KG1 (cell line): ENCODE data around the gene AKAP11.
A peak's percentile ranks its signal among the peaks of the same experiment; 100 is the strongest.

Experiments used
- DNase-seq: peaks from one replicate; lab custom pipeline; 2025; lab: John Stamatoyannopoulos, UW

The AKAP11 gene

GRCh38 chr13:42337808-42338600, 66.1 kb downstream of the AKAP11 start:
- no peak for DNase-seq

DNA sequence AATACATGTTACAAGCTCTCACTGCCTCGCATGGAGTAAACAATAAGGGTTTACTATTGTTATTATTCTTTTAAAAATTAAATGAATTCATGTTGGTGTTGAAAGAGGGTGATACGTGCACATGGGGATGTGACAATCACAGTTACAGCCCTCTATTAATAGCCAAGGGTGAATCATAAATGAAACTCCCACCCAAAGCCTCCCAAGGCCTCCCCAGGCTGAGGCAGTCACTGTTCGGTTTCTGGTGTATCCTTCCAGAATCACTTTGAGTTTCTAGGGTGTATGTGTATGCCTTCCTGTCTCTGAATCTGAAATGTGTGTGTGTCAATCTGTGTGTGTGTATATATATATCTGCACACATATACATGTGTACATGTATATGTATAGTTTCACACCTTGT, 73.4 kb downstream of the AKAP11 start:
- no peak for DNase-seq

GRCh38 chr13:42348576-42348975, 76.6 kb downstream of the AKAP11 start:
- DNase-seq, result no peak

DNA sequence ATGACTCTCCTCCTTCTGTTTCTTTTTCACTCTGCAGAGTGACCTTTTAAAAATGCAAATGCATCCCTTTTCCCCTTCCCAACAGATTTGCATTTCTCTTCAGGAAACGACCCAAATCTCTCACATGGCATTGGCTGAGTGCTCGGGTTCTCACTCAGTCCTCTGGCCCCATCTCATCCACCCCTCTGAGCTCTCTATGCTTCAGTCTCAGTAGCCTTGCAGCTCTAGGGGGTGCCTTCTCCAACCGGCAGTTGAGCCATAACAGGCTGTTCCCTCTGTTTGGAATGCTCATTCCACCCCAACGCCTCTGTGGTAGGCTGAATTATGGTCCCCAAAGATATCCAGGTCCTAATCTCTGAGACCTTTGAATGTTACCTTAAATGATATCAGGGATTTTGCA, 78.2 kb downstream of the AKAP11 start:
- no peak for DNase-seq

- DNase-seq, result peak; percentile 8
Measured at GRCh38 chr13:42354241-42355091, 82.5 kb downstream of the AKAP11 start.

- DNase-seq, result no peak
Measured at GRCh38 chr13:42355092-42355485, 83.1 kb downstream of the AKAP11 start.

DNA sequence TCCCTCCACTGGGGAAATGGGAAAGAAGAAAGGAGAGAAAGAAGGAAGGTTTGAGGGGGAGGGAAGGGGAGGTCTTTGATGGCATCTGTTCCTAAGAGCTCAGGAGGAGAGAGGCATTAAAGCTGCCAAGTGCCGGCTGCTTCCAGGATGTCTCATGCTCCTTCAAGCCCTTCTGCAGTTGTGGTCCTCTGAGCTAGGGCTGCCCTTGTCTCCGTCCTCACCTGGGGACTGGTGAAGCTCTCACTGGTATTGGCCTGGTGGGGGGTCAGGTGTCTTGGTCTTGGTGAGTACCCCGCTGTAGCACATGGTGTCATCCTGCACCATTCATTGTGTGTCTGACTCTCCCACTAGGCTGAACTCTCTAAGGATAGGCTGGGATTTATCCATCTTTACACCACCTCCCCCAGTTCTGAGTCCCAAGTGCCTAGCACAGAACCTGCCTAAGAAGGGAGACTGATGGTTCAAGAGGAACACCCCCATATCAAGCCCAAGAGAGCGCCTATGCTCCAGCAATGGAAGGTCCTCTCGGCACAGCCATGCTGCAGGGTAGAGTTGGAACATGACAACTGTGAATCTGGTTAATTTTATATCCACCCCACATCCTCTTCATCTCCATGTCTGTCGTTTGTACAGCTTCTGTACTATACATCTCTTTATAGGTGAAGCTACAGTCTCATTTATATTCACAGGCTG, 83.7 kb downstream of the AKAP11 start:
- DNase-seq, result no peak

- no peak for DNase-seq
Measured at GRCh38 chr13:42356184-42356575, 84.2 kb downstream of the AKAP11 start.

DNA sequence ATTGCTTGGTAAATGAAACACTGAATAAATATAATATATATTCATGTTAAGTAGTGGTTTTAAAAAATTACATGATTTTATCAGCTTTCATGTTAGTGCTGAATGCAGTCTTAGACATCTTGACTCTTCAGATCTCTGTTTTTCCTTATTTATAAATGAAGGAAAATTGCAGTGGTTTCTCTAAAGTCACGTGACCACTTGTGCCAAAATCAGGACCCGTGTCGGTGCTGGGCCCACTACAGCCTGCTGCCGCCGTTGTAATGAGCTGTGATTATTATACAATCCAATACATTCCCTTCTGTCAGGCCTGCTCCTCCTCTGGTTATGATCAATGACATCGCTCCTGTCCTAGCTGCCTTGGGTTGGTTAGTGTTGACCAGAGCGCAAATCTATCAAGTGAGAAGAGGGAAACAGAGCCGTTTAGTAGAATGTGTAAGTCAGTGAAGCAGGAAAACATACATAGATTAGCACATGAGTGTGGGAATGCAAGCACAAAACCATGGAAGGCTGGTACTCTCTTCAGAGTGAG, 88.2 kb downstream of the AKAP11 start:
- no peak for DNase-seq

DNA sequence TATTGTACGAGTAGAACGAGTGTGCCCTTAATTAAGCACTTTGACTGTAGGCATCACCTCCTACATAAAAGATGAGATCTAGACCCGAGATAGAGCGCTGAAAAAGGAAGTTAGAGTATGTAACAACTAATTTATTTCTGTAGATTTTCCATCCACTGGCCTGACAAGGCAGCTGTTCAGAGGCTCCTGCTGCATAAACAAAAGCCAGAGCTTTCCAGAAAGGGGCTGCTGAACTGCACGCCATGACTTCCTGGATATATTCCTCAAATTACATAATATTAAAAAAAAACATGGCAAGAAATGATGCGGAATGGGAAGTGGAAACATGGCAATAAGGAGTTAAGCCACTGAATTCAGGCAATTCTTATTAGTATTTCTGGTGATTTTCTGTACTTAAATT, 89.7 kb downstream of the AKAP11 start:
- peak; percentile 18 for DNase-seq

GRCh38 chr13:42363941-42364612, 92.1 kb downstream of the AKAP11 start:
- DNase-seq, result no peak

DNA sequence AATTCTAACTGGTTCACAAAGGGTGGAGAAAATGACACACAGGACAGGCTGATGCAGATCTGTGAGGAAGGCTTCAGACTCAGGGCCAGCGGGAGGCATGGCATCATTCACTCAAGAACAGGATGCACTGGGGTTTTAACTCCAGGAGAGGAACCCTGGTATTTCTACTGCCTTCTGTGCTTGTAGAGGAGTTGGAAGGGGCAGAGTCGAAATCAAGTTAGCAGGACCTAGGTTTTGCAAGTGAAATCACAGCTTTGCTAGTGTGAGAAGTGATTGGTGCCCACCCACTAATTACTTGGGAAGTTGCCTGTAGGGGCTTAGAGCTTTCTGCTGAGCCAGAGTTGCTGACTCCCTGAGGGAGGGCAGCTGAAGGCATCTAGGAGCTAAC, 92.7 kb downstream of the AKAP11 start:
- no peak for DNase-seq

GRCh38 chr13:42367831-42368230, 95.9 kb downstream of the AKAP11 start:
- no peak for DNase-seq

DNA sequence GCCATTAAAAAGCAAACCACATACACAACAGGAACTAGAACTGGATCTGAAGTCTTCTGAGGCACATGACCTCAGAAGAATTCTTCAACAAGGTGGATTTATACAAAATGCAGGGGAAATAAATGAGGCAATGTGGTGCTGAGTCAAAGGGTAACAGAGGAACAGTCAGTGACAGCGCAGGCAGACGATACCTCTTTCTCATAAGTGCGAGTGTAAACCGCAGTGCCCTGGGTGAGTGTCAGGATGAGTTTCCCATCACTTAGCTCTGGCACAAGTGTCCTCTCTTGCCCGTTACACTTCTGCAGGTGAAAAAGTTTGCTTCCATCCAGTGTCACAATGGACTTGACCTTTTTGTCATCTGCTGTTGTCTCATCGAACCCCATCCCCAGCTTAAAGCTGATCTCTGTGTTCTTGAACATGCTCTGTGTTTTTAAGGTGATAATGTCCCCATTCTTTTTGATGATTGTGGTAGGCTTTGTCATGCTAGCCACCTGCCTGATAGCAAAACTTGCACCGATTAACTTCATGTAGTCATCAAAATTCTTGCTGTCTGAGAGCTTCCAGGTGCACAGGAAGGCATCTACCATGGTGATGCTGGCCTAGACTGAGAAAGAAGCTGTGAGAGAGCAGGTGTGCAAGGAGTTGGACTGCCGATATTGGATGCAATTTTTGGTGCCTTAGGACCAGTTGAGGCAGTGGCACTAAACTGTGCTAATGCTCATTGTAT, 97.3 kb downstream of the AKAP11 start:
- DNase-seq, result no peak

DNA sequence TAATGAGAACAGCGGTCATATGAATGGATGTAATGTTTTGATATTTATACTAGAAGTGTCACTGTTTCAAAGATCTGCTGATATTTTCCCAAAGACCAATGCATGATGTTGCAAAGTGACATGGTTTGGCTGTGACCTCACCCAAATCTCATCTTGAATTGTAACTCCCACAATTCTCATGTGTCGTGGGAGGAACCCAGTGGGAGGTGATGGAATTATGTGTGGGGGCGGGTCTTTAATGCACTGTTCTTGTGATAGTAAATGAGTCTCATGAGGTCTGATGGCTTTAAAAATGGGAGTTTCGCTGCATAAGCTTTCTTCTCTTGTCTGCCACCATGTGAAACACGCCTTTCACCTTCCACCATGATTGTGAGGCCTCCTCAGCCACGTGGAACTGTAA, 98.3 kb downstream of the AKAP11 start:
- no peak for DNase-seq
